Right hindlimb (tissue), 1 donor: ENCODE data around the gene S100P.
"Not testable (repeated sequence)": the region's sequence is repeated elsewhere in the genome, so short reads cannot be mapped to it uniquely, and the experiment has no call there.

Source experiments
- DNase-seq: peaks from one replicate; pipeline ENCODE4 v3.0.0-alpha.2; 2018

Gene S100P

DNA sequence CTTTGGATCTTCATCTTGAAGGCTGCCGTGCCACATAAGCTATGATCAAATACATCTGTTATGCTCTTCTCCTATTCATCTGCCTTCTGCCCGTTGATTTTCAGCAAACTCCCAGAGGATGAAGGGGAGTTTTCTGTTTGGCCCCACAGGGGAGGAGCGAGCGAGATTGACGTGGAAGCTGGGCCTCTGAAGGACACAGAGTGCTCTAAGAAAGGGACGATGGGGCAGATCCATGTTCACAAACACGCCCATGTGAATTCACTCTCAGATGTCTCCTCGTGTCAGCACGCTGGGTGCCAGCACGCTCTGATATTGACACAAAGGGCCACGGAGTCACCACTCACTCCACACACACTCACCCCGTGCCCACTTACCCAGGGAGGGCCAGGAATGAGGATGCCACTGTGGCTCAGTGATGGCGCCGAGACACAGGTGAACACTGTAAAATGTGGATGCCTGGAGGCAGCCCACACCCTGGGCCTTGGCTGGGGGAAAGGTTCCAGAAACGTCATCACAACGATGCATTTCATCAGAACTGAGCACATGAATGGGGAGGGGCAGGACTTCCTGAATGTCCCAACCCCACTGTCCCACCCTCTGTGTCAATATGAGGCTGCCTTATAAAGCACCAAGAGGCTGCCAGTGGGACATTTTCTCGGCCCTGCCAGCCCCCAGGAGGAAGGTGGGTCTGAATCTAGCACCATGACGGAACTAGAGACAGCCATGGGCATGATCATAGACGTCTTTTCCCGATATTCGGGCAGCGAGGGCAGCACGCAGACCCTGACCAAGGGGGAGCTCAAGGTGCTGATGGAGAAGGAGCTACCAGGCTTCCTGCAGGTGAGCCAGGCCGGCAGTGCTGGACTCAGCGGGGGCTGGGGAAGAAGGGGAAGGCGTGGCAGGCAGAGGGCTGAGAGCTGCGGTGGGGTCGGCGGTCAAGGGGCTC lies at the start of gene S100P:
Gene S100P (plus strand): TSS at position 648 of the 946 bp plus-strand sequence. CDS start 55 bp downstream, at position 703.
- no peak for DNase-seq

DNA sequence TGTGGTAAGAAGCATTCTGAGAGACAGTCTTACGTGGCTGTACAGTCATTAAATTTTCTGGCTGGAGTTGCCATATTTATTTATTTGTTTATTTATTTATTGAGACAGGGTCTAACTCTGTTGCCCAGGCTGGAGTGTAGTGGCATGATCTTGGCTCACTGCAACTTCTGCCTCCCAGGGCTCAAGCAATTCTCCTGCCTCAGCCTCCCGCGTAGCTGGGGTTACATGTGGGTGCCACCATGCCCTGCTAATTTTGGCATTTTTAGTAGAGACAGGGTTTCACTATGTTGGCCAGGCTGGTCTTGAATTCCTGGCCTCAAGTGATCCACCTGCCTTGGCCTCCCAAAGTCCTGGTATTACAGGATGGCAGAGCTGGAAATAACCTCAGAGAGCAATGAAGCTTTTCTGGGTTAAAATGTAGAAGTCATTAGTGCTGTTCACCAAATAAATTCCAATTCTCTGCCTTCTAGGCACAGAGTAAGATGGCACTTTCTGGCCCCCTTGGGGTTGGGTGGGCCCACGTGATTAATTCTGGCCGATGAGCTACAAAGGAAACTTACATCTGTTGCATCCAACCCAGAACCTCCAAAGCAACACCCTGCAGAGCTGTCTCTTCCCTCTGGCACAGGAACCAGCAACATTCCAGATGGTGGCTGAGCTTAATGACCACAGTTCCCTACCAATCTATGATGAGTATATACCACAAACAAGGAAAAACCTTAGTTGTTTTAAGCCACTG lies 48.7 kb upstream of the S100P start:
- DNase-seq: no peak

DNA sequence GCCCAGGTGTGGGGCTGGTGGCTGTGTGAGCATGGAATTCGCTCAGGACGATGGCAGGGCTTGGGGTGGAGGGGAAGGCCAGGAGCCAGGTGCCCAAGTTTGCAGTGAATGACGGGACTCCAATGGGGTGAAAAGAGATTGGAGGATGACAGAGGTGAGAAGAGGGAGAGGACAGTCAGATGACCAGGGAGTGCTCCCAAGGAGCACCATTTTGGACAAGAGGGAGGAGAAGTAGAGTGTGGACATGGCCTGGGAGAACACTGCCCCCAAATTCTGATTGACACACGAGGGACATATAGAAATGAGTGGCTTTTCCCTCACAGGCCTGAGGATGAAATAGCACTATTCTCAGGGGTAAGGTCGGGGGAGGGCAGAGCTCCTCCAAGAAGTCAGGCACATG lies 46.5 kb upstream of the S100P start:
- DNase-seq: no peak

DNA sequence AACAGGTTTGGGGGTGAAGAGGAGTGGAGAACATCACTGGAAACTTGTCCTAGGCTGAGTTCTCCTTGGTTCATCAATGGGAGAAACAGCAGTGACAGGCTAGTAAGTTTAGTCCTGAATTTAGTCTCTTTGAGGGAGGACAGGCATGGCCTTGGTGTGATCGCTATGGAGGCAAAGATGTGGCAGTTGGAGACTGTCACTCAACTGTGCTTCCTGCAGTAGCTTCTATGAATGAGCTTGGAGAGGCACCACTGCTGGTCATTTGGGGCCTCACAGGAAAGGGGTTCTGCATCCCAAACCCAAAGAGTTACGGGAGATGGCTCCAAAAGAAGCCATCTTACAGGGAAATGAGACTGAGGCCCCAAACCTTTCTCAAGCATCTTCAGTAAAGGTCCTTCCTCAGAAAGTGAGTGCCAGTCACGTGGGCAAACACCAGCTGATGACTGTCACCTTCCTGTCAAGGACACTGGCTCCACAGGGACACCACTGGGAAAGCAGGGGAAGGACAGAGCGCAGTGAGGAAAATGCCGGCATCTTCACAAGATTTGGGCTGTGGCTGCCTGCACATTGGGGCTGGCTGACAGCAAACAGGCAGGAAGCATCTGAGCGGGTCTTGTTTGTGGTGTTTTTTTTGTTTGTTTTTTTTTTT lies 46.0 kb upstream of the S100P start:
- no peak for DNase-seq

DNA sequence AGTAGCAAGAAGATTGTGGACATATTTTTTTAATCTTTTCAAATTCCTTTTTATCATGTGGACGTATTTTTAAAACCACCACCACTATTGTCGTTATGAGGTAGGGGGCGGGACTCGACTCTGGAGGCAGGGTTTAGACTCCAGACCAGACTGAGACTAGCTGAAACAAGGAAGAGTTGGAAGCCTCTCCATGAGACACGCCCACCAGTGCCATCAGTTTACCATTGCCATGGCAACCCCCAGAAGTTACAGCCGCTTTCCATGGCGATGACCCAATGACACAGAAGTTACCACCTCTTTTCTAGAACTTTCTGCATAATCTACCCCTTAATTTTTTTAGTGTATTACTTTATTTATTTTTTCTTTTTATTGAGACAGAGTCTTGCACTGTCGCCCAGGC lies 44.5 kb upstream of the S100P start:
- no peak for DNase-seq

DNA sequence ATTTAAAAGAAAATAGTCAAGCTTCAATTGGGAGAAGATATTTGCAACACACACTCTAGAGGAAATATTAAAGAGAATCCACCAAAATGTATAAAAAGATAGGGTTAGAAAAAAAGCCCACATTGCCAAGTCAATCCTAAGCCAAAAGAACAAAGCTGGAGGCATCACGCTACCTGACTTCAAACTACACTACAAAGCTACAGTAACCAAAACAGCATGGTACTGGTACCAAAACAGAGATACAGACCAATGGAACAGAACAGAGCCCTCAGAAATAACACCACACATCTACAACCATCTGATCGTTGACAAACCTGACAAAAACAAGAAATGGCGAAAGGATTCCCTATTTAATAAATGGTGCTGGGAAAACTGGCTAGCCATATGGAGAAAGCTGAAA lies 39.5 kb upstream of the S100P start:
- DNase-seq: not testable (repeated sequence)

DNA sequence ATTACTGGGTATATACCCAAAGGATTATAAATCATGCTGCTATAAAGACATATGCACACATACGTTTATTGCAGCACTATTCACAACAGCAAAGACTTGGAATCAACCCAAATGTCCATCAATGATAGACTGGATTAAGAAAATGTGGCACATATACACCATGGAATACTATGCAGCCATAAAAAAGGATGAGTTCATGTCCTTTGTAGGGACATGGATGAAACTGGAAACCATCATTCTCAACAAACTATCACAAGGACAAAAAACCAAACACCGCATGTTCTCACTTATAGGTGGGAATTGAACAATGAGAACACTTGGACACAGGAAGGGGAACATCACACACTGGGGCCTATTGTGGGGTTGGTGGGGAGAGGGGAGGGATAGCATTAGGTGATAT lies 38.4 kb upstream of the S100P start:
- DNase-seq: not testable (repeated sequence)

DNA sequence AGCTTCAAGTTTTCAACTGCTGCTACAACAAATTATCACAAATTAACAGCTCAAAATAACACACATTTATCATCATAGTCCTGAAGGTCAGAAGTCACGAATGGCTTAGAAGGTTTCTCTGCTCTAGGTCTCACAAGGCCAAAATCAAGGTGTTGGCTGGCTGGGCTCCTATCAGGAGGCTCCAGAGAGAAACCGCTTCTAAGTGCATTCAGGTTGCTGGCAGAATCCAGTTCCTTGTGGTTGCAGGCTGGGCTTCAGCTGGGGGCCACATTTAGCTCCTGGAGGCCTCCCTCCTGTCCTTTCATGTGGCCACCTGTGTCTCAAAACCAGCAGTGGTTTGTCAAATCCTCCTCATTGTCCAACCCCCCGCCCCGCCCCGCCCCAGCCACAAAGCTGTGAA lies 37.8 kb upstream of the S100P start:
- DNase-seq: no peak

DNA sequence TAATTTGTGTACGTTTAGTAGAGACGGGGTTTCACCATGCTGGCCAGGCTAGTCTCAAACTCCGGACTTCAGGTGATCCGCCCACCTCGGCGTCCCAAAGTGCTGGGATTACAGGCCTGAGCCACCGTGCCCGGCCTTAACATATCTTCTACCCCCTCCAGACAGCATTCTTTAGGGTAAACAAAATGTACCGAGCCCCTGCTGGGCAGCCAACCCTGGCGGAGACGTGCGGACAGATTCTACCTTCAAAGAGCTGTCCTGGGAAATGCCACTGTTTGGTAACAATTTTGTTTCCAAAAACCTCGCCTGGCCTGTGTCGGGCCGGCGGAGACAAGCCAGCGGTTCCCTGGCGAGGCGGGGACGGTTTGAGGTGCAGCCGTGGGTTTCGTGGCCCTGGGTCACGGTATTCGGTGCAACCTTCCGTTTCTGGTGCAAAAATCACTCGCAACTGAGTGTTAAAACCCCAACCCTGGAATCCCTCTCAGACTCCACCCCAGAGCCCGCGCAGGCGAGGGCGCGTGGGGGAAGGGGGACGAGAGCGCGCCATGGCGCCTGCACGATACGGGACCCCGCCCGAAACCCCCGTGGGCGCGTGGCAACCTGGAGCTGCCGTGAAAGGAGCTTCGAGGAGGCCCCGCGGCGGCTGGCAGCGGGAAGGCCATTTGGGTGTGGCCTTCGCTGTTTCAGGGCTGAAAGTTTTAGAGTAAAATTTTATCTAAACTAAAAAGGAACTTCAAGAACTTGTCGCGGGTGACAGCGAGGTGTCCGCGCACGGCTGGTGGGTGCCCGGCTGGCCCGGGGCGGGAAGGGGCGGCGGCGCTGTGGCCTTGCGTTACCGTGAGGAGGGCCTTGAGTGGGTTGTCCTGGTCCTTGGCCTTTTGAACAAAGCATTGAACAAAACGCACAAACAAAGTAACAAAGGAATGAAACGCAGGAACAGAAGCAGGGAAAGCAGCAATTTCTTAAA lies 36.2 kb upstream of the S100P start:
- no peak for DNase-seq

DNA sequence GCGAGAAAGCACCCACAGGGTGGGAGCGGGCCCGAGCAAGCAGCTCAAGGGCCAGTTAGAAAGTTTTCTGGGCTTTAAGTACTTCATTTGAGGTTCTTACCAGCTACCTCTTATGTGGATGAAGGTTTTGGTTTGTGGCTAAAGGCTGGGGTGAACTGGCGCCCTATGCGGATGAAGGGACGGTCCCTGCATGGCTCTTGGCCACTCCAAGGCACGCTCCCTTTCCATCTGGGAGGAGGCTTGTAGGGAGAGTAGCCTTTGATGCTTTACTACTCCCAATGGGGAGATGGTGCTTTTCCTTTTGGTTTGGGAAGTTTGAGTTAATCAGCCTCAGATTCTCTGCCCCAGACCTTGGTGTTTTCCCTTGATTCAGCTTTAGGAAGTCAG lies 35.5 kb upstream of the S100P start:
- DNase-seq: no peak

DNA sequence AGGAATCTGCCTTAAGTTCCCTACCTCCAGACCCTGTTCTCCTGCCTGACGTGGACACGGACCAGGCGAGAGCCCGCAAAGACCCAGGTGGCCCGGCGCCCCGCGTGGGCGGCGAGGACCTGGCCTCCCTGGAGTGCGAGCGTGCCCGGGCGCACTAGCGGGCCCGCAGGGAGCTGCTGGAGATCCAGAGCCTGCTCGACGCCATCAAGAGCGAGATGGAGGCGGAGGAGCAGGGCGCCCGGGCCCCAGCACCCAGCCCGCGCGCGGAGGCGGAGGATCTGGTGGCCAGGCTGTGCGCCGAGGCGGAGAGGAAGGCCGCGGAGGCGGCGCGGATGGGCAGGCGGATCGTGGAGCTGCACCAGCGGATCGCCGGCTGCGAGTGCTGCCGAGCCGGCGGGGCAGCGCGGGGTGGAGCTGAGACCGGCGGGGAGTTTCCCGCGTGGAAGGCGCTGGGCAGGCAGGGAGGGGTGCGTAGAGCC lies 35.0 kb upstream of the S100P start:
- peak; percentile 20 for DNase-seq

DNA sequence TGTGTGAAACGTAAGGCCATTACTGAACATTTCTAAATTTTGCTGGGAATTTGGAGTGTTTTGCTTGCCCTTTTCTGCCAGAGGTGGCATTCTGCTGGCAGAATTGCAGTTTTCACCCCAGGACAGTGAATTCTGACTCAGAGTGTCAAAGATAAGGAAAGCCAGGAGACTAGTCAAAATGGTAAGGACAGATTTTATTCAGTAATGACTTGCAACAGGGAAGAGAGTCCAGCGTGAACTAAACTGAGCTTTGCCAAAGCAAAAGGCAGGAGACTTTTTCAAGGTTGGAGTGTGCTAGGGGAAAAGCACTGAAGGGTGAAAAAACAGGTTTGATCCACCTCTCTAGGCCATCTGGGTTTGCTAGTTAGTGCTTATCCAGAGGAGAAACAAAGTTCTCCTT lies 33.8 kb upstream of the S100P start:
- DNase-seq: no peak

DNA sequence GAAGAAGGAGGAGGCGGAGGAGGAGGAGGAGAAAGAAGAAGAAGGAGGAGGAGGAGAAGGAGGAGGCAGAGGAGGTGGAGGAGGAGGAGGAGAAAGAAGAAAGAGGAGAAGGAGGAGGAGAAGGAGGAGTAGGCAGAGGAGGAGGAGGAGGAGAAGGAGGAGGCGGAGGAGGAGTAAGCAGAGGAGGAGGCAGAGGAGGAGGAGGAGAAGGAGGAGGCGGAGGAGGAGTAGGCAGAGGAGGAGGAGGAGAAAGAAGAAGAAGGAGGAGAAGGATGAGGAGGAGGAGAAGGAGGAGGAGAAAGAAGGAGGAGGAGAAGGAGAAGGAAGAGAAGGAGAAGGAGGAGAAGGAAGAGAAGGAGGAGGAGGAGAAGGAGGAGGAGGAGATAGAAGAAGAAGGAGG lies 33.2 kb upstream of the S100P start:
- no peak for DNase-seq

DNA sequence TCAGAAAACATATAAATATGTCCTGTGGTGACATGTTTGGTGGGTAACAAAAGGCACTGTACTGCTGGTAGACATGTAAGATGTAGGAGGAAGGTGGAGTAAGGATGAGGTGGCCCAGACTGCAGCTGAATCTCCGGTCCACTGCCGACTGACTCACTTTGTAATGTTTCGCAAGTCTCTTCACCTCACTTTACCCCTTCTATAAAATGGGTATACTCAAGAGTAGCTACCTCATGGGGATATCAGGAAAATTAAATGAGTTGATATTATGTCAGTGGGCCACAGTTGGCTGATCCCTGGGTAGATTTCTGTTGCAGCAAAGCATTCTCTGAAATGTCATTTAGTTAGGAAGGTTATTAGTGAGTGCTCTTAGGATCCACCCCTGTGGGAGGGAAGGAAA lies 31.1 kb upstream of the S100P start:
- no peak for DNase-seq

DNA sequence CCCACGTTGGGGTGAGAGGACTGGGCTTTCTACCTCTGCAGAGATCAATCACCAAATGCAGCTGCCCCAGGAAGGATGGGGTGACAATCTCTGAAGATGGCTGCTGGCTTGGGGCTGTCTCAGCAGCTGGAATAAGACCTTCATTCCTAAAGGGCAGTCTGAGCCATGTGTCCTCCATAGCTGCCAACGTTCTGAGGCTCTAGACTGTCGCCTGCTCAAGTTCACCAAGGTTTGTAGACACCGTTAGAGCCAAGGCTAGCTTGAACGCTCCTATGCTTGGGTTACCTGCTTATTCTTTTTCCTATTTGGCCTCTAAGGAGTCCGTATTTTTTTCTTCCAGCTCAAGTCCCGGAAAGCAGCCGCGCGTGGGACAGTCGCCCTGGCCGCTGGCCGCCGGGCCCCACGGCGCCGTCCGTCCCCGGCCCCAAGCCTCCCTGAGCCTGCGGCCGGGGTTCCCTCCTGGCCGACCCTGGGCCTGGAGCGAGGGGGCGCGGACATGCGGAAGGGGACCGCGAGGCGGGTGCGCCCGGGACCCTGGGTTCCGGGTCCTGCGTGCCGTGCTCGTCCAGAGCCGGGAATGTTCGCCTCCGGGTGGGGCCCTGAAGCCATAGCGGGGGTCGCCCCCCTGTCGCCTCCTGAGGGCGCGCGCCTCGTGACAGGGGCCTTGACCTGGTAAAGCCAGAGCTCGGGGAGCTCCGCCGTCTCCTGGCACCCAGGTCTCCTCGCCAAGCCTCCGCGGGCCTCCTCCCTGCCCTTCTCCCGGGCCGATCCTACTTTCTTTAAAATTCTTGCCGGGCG lies 29.9 kb upstream of the S100P start:
- DNase-seq: no peak

DNA sequence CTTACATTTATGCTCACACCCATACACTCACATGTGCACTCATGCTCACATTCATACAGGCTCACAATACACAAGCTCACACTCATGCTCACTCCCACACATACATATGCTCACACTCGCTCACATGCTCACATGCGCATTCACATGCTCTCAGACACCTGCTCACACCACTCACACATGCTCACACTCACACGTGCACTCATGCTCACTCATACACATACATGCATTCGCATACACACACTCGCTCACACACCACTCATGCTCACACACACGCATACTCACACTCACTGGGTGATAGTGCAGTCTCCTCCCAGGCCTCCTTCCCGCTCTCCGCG lies 28.4 kb upstream of the S100P start:
- DNase-seq: no peak

DNA sequence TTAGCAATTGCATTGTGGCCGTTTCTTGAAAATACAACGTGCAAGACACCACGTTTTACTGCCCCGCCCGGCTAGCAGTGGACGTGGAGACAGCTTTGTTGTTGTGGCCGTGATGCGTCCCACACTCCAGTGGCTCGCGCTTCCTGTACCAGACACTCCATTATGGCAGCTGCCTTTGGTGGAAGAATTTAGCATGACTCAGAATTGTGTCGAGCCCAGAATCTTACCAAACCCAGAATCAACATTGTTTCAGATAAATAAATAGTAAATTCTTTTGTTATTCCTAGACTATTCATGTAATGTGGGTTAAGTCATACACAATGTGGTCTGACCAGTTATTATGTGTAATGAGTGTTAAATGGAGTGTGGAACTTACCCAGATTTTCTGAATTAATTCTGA lies 25.3 kb upstream of the S100P start:
- DNase-seq: no peak

DNA sequence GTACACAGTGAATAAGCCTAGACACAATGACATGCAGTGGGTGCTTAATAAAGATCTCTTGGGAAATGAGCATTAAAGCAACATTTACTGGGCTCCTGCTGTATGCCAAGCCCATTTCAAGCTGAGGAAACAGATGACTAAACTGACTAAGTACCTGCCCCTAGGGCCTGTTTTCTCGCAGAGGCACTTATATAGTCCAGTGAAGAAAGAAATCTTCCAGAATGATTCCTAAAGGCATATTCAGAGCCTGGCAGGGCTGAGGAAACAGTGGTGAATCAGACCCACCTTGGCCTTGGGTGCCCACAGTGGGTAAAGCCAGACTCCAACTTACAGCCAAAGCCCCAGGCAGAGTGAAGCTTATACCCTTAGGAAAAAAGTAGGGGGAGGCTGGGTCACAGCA lies 22.0 kb upstream of the S100P start:
- DNase-seq: no peak

DNA sequence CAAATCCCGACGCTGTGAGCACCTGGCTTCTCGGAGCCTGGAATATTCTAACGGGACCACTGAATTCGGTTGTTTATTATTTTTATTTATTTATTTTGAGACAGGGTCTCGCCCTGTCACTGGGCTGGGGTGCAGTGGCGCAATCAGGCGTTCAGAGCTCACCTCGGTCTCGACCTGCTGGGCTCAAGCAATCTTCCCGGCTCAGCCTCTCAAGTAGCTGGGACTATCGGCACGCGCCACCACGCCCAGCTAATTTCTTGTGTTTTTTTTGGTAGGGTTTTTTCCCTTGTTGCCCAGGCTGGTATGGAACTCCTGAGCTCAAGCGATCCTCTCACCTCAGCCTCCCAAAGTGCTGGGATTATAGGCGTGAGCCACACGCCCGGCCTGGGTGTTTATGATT lies 21.5 kb upstream of the S100P start:
- no peak for DNase-seq

DNA sequence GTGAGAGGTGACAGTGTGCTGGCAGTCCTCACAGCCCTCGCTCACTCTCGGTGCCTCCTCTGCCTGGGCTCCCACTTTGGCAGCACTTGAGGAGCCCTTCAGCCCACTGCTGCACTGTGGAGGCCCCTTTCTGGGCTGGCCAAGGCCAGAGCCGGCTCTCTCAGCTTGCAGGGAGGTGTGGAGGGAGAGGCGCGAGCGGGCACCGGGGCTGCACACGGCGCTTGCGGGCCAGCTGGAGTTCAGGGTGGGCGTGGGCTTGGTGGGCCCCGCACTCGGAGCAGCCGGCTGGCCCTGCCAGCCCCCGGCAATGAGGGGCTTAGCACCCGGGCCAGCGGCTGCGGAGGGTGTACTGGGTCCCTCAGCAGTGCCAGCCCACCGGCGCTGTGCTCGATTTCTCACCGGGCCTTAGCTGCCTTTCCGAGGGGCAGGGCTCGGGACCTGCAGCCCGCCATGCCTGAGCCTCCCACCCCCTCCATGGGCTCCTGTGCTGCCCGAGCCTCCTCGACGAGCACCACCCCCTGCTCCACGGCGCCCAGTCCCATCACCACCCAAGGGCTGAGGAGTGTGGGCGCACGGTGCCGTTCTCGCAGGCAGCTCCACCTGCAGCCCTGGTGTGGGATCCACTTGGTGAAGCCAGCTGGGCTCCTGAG lies 21.0 kb upstream of the S100P start:
- DNase-seq: not testable (repeated sequence)

DNA sequence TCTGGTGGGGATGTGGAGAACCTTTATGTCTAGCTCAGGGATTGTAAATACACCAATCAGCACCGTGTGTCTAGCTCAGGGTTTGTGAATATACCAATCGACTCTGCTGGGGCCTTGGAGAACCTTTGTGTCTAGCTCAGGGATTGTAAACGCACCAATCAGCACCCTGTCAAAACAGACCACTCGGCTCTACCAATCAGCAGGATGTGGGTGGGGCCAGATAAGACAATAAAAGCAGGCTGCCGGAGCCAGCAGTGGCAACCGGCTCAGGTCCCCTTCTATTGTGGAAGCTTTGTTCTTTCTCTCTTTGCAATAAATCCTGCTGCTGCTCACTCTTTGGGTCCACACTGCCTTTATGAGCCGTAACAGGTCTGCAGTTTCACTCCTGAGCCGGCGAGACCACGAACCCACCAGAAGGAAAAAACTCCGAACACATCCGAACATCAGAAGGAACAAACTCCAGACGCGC lies 20.5 kb upstream of the S100P start:
- not testable (repeated sequence) for DNase-seq
